ENCODE results near the gene TBC1D22A.

Gene TBC1D22A

DNA sequence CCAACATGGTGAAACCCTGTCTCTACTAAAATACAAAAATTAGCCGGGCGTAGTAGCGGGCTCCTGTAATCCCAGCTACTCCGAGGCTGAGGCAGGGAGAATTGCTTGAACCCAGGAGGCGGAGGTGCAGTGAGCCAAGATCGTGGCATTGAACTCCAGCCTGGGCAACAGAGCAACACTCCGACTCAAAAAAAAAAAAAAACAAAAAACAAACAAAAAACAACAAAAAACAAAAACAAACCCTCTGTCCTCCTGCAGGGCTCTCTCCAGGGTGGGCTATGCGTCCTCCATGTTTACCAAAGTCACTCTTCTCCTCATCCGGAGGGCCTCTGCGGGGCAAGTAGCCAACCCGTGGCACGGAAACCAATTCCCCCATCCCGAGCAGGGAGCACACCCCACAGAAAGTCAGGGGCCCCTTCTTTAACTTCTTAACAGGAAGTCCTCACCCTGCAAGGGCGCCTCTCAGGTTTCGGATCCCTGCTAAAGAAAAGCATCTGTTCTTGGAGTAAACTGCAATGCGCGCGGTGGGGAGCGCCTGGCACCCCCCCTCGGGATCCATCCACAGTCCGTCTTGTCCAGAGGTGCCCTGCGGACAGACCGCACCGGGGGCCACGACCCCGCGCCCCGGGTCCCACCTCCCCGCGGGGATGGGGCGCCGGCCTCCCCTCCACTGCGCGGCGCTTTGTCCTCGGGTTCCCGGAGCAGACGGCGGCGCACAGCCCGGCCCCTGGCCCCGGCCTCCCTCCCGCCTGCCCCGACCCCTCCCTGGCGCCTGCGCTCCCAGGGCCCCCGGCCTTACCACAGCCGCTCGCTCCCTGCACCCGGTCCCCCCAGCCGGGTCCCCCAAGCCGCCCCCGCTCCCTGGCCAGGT is 25.1 kb upstream of the TBC1D22A start:
- no peak for DNase-seq (ENCODE audit: low spot score)

DNA sequence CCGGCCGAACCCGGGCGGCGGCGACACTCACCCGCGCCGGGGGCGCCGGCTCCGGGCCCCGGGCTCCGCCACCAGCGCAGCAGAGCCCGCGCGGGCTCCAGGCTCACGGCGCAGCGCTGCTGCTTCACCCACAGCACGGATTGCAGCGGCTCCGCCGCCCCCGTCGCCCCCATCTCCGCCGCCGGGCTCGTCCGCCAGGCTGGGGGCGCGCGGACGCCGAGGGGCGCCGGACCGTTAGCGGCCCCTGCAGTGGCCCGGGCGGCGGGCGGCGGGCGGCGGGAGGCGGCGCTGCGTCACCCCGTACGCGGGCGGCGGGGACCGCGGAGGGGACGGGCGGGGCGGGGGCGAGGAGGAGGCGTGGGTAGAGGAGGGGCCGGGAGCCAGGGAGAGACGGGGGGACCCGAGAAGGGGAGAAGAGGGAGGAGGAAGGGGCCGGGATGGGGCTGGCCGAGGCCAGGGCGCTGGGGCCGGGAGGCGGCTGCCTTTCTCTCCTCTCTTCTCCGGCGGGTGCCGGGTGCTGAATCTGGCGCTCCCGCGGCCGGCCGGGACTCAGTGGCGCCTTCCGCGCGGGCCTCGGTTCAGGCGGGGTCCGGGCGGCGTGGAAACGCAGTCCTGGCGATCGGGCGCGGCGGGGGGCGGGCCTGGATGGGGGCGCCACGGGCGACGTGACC is 24.3 kb upstream of the TBC1D22A start, which contains the start of gene CERK:
Gene CERK (minus strand): TSS at position 277 of the 671 bp plus-strand sequence. CDS start 104 bp downstream, at position 173.
- DNase-seq (ENCODE audit: low spot score): no peak

DNA sequence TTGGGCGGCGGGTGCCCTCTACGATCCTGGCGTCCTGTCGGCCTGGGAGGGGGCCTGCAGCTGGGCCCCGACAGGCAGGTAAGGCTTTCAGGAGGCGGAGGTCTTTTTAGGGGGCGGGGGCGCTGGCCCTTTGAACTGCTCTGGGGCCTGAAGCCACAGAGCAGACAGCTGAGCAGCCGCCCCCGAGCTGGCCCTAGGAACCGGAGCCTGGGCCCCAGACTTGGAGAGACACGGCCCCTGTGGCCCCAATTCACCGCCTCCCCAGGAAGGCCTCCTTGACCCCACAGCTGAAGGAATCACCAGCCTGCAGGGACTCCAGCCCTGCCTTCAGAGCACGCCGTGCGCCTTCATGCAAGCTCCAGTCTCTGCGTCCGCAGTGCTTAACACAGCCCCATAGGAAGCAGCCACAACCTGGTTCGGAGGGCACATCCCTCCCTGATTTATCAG is 23.8 kb upstream of the TBC1D22A start:
- DNase-seq (ENCODE audit: low spot score): no peak

DNA sequence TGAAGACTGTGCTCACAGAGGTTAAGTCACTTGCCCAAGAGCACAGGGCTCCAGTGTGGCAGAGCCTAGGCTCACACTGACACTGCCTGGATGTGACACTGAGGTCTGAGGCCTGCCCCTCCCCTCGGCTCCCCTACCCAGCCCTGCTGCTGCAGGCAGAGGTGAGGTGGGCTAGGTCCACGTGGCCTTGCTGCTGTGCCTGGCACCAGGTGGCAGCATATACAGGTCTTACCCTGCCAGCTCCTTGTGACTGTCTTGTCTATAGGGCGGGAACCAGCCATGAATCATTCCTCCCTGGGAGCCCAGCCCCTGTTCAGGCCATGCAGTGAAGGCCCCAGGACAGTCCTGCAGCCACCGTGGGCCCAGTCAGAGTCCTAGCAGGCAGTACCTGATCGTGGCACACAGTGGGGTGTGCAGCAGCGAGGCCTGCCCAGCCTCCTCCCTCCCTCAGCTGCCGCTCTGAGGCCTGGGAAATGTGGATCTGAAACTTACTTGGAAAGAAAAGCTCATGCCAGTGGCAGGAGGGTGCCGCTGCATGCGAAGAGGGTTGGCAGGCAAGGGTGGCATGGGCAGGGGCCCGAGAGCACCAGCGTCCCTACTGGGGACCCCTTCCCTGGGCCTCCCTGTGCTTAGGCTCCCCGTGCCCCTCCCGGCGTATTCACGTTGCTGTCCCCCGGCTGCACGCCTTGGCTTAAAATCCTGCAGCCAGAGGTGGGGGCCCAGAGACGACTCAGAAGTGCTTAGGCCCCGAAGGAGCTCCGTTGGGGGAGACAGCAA is 23.2 kb upstream of the TBC1D22A start:
- DNase-seq (ENCODE audit: low spot score): peak; percentile 93

DNA sequence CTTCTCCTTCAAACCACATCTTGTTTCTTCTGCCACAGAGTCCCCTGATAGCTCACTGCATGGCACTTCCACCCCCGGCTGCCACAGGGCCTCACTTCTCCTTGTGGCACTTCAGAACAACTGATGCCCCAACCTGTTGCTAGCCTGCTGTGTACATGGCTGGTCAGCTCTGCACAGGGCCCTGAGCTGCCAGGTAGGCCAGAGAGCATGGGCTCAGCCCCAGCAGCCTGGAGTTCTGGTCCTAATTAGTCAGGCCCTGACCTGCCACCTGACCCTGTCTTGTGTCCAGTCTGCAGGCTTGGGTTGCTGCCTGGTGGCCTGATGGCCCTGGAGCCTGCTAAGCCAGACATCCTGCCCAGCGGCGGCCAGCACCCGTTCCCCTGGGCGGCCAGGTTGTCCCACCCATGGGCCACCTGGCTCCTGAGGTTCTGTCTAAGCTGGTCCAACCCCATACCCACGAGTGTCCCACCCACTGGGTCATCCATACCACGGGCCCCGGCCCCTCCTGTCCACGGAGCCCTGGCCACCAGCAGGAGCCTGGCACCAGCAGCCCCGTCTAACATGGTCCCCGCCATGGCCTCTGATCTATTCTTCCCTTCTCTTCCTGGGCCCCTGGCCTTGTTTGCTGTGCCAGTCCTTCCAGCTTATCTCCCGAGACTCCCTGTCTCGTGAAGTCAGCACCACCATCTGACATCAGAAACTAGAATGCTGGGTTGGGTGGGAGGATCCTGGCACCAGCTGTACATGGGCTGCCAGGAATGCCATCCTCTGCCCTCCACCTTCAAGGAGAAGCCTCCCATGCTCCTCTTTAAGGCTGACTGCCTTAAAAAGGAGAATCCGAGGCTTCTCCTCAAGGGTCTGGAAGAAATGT is 21.3 kb upstream of the TBC1D22A start:
- DNase-seq (ENCODE audit: low spot score): no peak

DNA sequence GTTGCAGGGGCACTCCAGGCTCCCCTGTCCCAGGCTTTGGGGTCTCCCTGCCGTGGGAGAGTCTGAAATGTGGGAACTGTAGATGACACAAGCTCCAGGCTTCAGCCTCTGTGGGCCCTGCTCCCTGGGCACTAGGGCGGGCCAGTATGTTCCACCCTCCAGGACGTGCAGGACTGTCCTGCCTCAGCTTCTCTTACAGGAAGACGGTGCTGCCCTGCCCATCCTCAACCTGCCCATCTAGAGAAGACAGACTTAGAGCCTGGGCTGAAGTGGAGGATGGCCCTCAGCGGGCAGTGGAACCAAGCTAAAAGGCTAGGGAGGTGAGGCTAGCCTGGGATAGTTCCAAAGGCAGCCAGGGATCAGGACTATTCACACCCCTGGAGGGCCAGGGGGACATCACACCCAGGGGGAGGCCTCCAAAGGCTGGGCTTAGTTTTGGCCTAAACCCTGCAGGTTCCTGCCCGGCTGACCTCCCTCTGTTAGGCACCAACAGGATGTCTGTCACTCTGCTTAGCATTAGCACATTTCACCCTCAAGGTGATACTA is 20.4 kb upstream of the TBC1D22A start:
- no peak for DNase-seq (ENCODE audit: low spot score)

DNA sequence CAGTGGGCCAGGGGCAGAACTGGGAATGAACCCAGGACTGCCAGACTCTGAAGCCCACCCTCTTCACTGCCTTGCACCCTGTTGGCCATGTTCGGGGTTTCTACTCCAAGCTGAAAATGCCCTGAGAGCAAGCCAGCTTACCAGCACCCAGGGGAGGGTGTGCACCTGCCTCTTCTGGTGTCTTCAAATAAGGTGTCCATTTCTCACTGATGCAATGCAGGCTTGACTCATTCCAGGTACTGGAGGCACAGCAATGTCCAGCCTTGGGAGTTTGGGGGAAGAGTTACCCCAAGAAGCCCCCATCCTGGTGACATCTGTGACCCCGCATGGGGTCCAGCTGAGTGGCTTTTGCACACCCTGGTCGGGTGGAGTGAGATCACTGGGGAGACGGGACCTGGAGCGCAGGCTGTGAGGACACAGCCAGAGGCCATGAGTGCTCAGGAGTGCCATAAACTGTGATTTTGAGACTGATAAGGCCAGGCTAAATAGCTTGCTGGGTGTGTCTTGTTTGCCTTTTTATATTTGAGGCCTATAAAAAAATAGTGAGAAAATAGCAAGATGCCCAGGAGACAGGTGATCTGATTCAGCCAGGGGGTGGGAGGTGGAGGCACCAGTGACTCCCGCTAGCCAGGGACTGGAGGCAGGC is 19.8 kb upstream of the TBC1D22A start:
- no peak for DNase-seq (ENCODE audit: low spot score)

DNA sequence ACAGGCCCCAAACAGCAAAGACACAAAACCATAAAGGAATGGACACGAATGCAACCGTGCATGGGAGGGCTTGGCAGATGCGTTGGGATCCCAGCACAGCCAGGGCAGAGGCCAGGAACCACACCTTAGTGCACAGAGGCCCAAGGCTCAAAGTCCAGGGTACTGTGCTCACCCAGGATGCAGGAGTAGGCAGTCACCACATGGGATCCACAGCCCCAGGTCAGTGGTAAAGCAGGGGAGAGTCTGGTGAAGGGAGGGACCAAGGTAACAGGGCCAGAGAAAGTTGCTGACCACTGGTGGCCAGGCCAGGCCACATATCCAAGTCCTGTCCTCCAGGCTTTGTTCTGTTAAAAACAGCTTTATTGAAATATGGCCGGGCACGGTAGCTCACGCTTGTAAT is 17.9 kb upstream of the TBC1D22A start:
- peak; percentile 51 for DNase-seq (ENCODE audit: low spot score)

DNA sequence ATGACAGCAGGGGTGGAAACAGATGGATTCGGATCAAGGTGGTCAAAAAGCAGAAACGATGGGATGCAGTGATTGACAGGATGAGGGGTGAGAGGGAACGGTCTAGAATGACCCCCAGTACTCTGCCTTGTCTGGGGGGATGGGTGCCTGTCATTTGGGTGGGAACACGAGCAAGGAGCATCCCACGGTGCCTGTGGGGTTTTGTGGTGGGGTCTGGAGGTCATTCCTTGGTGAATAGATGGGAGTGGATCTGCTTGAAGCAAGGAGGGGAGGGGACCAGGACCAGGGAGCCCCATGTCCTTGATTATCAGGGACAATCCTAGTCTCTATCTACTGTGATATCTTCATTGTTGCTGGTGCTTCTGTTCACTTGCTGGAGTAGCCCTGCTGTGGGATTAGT is 16.3 kb upstream of the TBC1D22A start:
- DNase-seq (ENCODE audit: low spot score): no peak

DNA sequence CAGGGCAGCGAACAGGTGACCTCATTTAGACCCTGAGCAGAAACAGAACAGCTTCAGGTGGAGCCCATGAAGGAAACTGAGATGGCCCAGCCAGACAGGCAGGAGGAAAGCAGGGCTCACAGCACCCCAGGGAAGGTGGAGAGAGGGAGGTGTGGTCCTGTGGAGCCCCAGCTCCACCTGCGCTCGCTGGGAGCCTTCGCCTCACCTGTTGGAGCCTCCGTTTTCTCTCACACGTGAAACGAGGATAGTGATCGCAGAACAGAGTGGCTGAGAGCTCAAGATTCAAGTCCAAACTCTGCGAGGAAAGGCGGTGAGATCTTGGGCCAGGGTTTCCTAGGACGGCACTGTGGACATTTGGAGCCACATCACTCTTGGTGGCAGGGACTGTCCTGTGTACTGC is 15.8 kb upstream of the TBC1D22A start:
- DNase-seq (ENCODE audit: low spot score): no peak

DNA sequence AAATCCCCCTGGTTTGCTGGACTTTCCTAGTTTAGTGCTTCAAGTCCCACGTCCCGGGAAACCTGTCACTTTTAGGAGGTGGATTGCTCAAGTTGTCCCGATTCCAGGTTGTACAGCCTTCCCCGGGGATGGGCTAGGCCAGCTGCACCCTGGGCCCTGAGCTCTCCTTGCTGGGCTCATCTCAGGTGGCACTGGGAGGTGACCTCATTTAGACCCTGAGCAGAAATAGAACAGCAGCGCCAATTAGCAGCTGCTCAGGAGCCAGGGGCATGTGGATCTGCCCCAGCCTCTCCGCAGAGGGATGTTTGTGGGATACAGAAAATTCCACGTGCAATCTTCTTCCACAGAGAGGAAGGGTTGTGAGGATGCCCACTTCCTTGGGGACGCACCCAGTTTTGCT is 14.8 kb upstream of the TBC1D22A start:
- no peak for DNase-seq (ENCODE audit: low spot score)

DNA sequence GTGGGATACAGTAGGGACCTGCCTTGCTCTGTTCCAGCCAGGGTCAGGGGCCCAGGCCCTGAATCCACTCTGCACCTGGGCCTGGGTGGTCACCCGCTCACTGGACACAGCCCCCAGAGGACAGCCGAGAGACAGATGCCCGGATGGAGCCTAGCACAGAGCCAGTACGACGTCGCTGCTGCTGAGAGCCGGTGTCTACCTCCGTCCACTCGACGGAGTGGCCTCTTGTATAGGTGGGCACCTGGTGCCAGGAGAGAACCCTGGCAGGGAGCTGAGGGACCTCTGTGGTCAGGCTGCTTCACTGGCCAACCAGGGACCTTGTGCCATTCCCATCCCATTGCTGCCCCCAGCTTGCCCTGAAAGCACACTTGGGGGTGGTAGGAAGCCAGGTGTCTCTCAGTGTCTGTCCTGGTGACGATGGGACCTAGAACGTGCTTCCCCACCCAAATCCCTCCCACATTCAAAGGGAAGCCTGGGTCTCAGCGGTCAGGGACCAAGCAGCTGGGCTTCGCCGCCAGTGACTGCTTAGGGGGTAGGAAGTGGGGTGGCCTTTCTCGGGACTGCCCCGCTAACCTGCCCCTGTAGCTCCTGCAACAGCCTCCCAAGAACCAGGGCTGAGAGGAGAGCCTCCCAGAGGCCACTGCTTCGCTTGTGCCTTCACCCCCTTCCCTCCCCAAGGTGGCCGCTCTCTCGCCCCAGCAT is 14.1 kb upstream of the TBC1D22A start:
- no peak for DNase-seq (ENCODE audit: low spot score)

DNA sequence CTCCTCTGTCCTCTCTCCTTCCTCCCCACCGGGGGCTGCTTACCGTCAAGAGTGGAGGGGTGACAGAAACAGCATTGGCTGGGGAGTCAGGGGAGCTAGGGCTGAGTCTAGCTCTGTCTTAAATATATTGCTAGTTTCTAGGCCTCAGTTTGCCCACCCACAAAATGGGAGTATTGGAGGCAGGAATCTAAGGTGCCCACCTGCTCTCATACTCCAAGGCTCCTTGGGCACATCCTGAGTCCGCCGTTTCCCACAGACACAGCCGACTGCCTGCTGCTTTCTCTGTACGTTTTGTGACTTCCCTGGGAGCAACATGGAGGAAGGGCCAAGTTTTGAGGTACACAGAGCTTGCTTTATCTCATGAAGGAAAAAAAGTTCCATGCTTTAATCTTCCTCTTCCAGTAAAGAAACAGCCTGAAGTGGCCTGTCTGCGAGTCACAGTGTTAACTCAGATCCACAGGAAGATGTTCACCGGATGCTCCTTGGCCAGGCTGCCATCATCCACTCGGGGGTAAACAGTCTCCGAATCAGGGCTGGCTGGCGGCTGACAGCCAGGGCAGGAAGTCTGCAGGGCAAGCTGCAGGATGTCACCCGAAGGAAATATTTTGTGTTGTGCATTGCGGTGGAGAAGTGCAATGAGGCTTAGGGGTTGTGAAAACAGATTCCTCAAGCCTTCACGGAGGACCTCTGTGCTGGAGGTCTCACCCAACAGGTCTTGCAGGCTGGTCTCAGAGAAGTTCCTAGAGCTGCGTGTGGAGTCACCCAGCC is 13.4 kb upstream of the TBC1D22A start:
- no peak for DNase-seq (ENCODE audit: low spot score)

DNA sequence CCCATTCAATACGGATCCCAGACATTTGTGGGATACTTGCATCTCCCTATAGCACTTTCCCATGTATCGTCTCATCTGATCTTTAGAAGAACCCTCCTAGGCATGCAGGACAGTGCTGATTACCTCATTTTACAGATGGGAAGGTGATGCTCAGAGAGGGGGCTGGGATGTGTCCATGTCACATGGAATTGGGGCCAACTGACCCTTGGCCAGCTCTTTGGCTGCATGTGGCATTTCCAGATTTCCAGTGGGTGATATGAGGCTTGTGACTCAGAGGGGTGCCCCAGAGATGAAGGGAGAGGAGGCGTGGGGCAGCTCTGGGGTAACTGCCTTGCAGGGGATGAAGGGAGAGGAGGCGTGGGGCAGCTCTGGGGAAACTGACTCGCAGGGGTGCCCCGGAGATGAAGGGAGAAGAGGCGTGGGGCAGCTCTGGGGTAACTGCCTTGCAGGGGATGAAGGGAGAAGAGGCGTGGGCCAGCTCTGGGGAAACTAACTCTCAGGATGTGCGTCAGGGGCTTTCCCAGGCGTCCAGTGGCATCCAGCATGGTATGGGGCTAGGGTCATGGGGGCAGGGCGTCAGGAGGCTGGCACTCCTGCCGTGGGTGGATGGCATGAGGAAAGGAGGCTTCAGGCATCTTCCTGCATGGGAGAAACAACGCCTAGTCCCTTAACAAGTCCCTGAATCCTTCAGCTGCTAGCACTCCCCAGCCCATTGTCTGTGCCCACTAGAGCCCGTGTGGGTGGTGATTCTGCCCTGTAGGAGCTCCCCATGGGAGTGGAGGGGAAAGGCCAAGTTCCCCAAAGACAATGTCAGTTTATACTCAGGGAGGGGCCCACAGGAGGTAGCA is 12.5 kb upstream of the TBC1D22A start:
- DNase-seq (ENCODE audit: low spot score): no peak

DNA sequence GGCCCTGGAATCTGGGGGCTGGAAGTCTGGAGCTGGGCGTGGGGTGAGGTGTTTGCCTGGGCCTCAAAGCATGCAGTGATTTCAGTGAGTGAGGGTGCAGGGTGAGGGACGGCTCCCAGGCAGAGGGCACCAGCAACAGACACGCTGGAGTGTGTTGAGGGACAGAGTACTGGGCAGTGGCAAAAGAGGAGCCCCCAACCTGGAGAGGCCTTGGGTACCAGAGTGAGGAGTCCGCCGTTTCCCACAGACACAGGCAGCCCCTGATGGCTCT is 12.0 kb upstream of the TBC1D22A start:
- no peak for DNase-seq (ENCODE audit: low spot score)

DNA sequence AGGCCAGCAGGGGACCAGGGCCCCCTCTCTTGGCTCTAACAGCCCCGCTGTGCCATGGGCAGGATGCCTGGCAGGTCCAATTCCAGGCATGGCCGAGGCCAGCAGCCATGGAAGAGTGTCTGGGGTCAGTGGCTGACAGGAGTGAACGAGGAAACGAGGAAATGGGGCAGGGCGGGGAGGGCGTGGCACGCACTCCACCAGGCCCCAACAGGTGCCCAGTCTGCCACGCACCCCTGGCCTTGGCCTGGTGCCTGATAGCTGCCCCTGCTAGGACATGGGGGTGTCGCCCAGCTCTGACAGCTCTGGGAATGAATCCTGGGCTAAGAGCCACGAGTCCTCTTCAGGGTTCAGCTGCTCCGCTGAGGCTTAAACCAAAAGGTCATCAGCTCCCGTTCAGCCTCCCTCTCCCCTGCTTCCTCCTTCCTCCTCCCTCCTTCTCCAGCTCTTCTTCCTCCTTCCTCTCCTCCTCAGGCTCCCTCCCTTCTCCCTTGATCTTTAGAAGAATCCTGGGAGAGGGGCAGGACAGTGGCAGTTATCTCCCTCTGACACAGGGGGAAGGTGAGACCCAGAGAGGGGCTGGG is 11.5 kb upstream of the TBC1D22A start:
- DNase-seq (ENCODE audit: low spot score): no peak

DNA sequence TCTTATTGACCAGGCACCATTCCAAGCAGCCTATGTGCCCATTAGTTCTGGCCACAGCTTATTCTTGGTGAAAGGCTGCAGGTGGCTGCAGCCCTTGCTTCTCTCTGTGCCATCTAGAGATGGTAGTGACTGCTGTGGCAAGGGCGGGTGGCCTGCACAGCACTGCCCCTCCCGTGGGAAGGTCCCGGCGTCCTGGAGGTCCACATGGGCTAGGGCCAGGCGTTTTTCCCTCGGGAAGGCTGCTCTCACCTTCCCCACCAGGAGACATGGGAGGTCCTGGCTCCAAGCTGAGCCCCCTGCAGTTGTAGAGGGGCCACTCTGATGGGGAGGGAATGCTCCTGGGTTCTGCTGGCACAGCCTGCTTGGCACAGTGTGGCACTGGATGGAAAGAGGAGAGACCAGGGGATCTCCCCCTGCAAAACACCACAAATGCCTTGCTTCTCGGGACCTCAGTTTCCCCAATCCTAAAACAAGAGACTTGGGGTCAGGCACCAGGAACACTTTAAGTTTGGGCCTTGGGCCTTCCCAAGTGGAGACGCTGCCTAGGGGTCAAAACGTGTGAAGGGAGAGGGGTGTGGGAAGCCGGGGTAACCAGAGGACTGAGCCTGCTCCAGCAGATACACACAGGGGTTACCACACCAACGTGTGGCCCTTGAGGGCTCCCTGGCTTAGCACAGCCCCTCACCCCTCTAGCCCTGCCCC is 10.0 kb upstream of the TBC1D22A start:
- DNase-seq (ENCODE audit: low spot score): no peak

DNA sequence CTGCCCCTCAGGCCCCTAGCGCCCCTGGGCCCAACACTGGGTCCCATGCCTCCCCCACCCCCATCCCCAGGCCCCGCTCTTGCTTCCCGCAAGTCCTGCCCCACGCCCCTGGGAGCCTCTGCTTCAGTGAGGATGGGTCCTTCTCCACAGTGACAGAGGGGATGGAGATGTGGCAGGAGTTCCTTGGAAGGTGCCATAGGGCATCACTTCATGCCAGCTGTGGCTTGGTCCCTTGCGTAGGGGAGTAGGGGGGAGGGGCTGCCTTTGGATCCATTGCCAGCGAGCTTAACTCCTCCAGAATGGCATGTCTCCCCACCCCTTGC is 9.5 kb upstream of the TBC1D22A start:
- no peak for DNase-seq (ENCODE audit: low spot score)
